ENCODE results near the gene BCL2L1.
A peak's percentile ranks its signal among the peaks of the same experiment; 100 is the strongest.

The BCL2L1 gene

GRCh38 chr20:31708736-31709534 lies 13.7 kb downstream of the BCL2L1 start:
- no peak for DNase-seq

GRCh38 chr20:31707994-31708735 lies 14.5 kb downstream of the BCL2L1 start:
- no peak for DNase-seq

GRCh38 chr20:31707258-31707615 lies 15.4 kb downstream of the BCL2L1 start:
- no peak for DNase-seq

GRCh38 chr20:31706607-31707257 lies 15.9 kb downstream of the BCL2L1 start:
- no peak for DNase-seq

- no peak for DNase-seq
These were observed 16.8 kb downstream of the BCL2L1 start for GRCh38 chr20:31705598-31706597.

GRCh38 chr20:31705191-31705590 lies 17.5 kb downstream of the BCL2L1 start:
- DNase-seq, result no peak

- DNase-seq, result no peak
These were observed 18.2 kb downstream of the BCL2L1 start for GRCh38 chr20:31704225-31705119.

- DNase-seq, result no peak
These were observed 21.1 kb downstream of the BCL2L1 start for GRCh38 chr20:31701591-31701990.

- DNase-seq, result no peak
These were observed 21.9 kb downstream of the BCL2L1 start for GRCh38 chr20:31700747-31701146.

GRCh38 chr20:31699801-31700728 lies 22.6 kb downstream of the BCL2L1 start:
- DNase-seq, result no peak

- DNase-seq, result peak; percentile 35
These were observed 23.6 kb downstream of the BCL2L1 start for GRCh38 chr20:31698803-31699718.

- DNase-seq, result no peak
These were observed 24.3 kb downstream of the BCL2L1 start for GRCh38 chr20:31698243-31698802.

GRCh38 chr20:31695849-31696804 lies 26.5 kb downstream of the BCL2L1 start:
- no peak for DNase-seq

- no peak for DNase-seq
These were observed 27.6 kb downstream of the BCL2L1 start for GRCh38 chr20:31694842-31695593.

- no peak for DNase-seq
These were observed 28.5 kb downstream of the BCL2L1 start for GRCh38 chr20:31693987-31694661.

- no peak for DNase-seq
These were observed 29.3 kb downstream of the BCL2L1 start for GRCh38 chr20:31693402-31693801.

Data from CD4-positive, alpha-beta T cell treated with Interleukin-15 for 1 hour (primary cell).